NCI-H2171 (cell line): ENCODE results near the gene TAF12.
"Not testable (repeated sequence)": the region's sequence is repeated elsewhere in the genome, so short reads cannot be mapped to it uniquely, and the experiment has no call there.

Source experiments
- DNase-seq: peaks from one replicate; lab custom pipeline; 2025; lab: John Stamatoyannopoulos, UW

The TAF12 gene

GRCh38 chr1:28644494-28644893 lies 1.6 kb upstream of the TAF12 start:
- DNase-seq = no peak

- DNase-seq = no peak
Observed at GRCh38 chr1:28642056-28642846, 616 bp downstream of the TAF12 start.

GRCh38 chr1:28640766-28641165 lies 2.1 kb downstream of the TAF12 start:
- no peak for DNase-seq

GRCh38 chr1:28632560-28632959 lies 10.3 kb downstream of the TAF12 start:
- no peak for DNase-seq

GRCh38 chr1:28631713-28632112 lies 11.2 kb downstream of the TAF12 start:
- no peak for DNase-seq

- DNase-seq = no peak
Observed at GRCh38 chr1:28613175-28613574, 29.7 kb downstream of the TAF12 start.

GRCh38 chr1:28606771-28607170 lies 36.1 kb downstream of the TAF12 start:
- DNase-seq = no peak

GRCh38 chr1:28604962-28605361 lies 37.9 kb downstream of the TAF12 start:
- DNase-seq = no peak

- DNase-seq = no peak
Observed at GRCh38 chr1:28604411-28604810, 38.5 kb downstream of the TAF12 start.

- DNase-seq = peak; percentile 73
Observed at GRCh38 chr1:28602536-28603439, 40.1 kb downstream of the TAF12 start.

- DNase-seq = no peak
Observed at GRCh38 chr1:28601696-28602095, 41.2 kb downstream of the TAF12 start.

GRCh38 chr1:28596276-28596675 lies 46.6 kb downstream of the TAF12 start:
- DNase-seq = not testable (repeated sequence)

- DNase-seq = no peak
Observed at GRCh38 chr1:28595412-28596191, 47.3 kb downstream of the TAF12 start.

- not testable (repeated sequence) for DNase-seq
Observed at GRCh38 chr1:28594686-28595411, 48.0 kb downstream of the TAF12 start.

- DNase-seq = not testable (repeated sequence)
Observed at GRCh38 chr1:28593988-28594356, 48.9 kb downstream of the TAF12 start.

- DNase-seq = no peak
Observed at GRCh38 chr1:28592321-28593071, 50.4 kb downstream of the TAF12 start.

- no peak for DNase-seq
Observed at GRCh38 chr1:28591708-28592320, 51.1 kb downstream of the TAF12 start, which contains the start of gene RAB42. Gene RAB42, plus strand, starts transcription at chr1:28592265. Its CDS starts 247 bp downstream, at chr1:28592512.

GRCh38 chr1:28586585-28587391 lies 56.1 kb downstream of the TAF12 start:
- not testable (repeated sequence) for DNase-seq

- DNase-seq = no peak
Observed at GRCh38 chr1:28582248-28582615, 60.6 kb downstream of the TAF12 start.
